Testis (tissue), 3 donors: ENCODE data around the gene INO80E. TPM values are rescaled to one million over a fixed set of nuclear protein-coding genes. Genes with fewer than 3 reads are reported as not detected.

Experiments used
- DNase-seq: peaks from one replicate; pipeline ENCODE4 v3.0.0-alpha.2; 2019
- H3K27ac ChIP-seq, 2 donors: fragments of 200-600 bp; sonication (generic); one replicate each; pipeline ENCODE4 v1.5.1; 2019
- H3K27me3 ChIP-seq: fragments of 200-600 bp; sonication (generic); one replicate; pipeline ENCODE4 v1.5.1; 2019
- H3K36me3 ChIP-seq: fragments of 200-600 bp; sonication (generic); one replicate; pipeline ENCODE4 v1.5.1; 2017; ENCODE audit warnings: low read depth; ENCODE audit errors: missing control alignments
- H3K4me1 ChIP-seq: fragments of 200-600 bp; sonication (generic); one replicate; pipeline ENCODE4 v1.5.1; 2019
- H3K4me3 ChIP-seq, 2 donors: fragments of 200-600 bp; sonication (generic); one replicate each; pipeline ENCODE4 v1.5.1; 2017 to 2019
- H3K9me3 ChIP-seq: fragments of 200-600 bp; sonication (generic); one replicate; pipeline ENCODE4 v1.5.1; 2017
- CTCF ChIP-seq, 3 experiments: fragments of 450-650 bp in 2 of 3; fragments of 200-600 bp in 1 of 3; sonication (generic) in 1 of 3; IDR thresholded peaks; one replicate each; pipeline ENCODE4 v1.5.1; 2016 to 2019; ENCODE audit warnings: antibody characterized with exemption in 3 of 3, mild to moderate bottlenecking in 2 of 3, moderate library complexity in 1 of 3
- POLR2A ChIP-seq: fragments of 450-650 bp; IDR thresholded peaks from one replicate; pipeline ENCODE4 v1.6.1; 2017; ENCODE audit warnings: antibody characterized with exemption, mild to moderate bottlenecking, moderate library complexity
- WGBS, 2 donors: methylation state at CpG; one replicate each; pipeline ENCODE4 v1.1.5; 2018; 5-methylcytosine and 5-hydroxymethylcytosine counted together
- intact Hi-C: fragments of 100-400 bp; cut with DNase I; formaldehyde crosslinking; loops from one replicate; pipeline ENCODE4 v1.15.1; 2023; ENCODE audit warnings: low total_unique reads
- polyA plus RNA-seq: library from polyadenylated mRNA; stranded (reverse); fragments of 350-450 nt; fragmentation: Illumina TruSeq; extraction: RNeasy Lipid Tissue Mini Kit (QIAGEN cat#74804); gene quantifications from one replicate; pipeline ENCODE4 v1.2.3, GENCODE V29; 2014; ENCODE audit warnings: low read depth, low replicate concordance; ENCODE audit not compliant: insufficient read depth
- total RNA-seq, 2 donors: library from RNA; depleted of rRNA; stranded (reverse); fragments of >200 nt; gene quantifications; one replicate each; pipeline ENCODE4 v1.2.3, GENCODE V29; 2016

Gene INO80E
- total and polyA plus RNA-seq, 3 donors from 2014 or later, result 64.0 to 98.1 (median 72.3) TPM

GRCh38 chr16:30025156-30025555 is 29.1 kb downstream of the INO80E start:
- intact Hi-C loops, result loop anchor here (10.0 kb wide), 1 partner anchor 330 kb away; no protein-coding TSS in a partner anchor
- no peaks in the 10 kb centered on the region for H3K27me3 ChIP-seq
- no peaks in the 10 kb centered on the region for H3K9me3 ChIP-seq
- H3K4me1 ChIP-seq, result peaks cover 5% of the 10 kb centered on the region
- TF ChIP-seq CTCF (IDR thresholded peaks at IDR 0.05), result no peak
- no peak for TF ChIP-seq POLR2A
- no peaks in the 10 kb centered on the region for H3K36me3 ChIP-seq
- H3K4me3 ChIP-seq, result no peak overlapping the region
- WGBS, 2 donors, result 80 to 84% methylated on average over 11 to 20 of the region's 20 CpGs
- H3K27ac ChIP-seq, result no peak overlapping the region
- no peak for DNase-seq

GRCh38 chr16:30025574-30025973 is 29.5 kb downstream of the INO80E start:
- 56 to 95% methylated on average over 2 to 7 of the region's 7 CpGs for WGBS, 2 donors
- peaks cover 5% of the 10 kb centered on the region for H3K4me1 ChIP-seq

GRCh38 chr16:30026449-30026848 is 30.4 kb downstream of the INO80E start:
- no peaks in the 10 kb centered on the region for H3K27me3 ChIP-seq
- 79 to 90% methylated on average over 11 to 18 of the region's 18 CpGs for WGBS, 2 donors
- no peak for DNase-seq
- intact Hi-C loops, result loop anchor here (10.0 kb wide), 1 partner anchor 332 kb away; no protein-coding TSS in a partner anchor
- H3K4me3 ChIP-seq, result no peak overlapping the region
- H3K4me1 ChIP-seq, result peaks cover 9% of the 10 kb centered on the region
- no peak for TF ChIP-seq CTCF (IDR thresholded peaks at IDR 0.05)
- TF ChIP-seq POLR2A, result no peak
- no peaks in the 10 kb centered on the region for H3K36me3 ChIP-seq
- no peak overlapping the region for H3K27ac ChIP-seq
- no peaks in the 10 kb centered on the region for H3K9me3 ChIP-seq

More at GRCh38 chr16:30025574-30025973, 29.5 kb downstream of the INO80E start:
- Histone ChIP-seq H3K4me3 (no peak overlapping the region), H3K36me3 (no peaks in the 10 kb centered on the region), H3K9me3 (no peaks in the 10 kb centered on the region), H3K27me3 (no peaks in the 10 kb centered on the region), H3K27ac (no peak overlapping the region)
- TF ChIP-seq POLR2A (no peak), CTCF (IDR thresholded peaks at IDR 0.05) (no peak)
- DNase-seq, result no peak
- intact Hi-C loops, result loop anchor here (10.0 kb wide), 1 partner anchor 331 kb away; no protein-coding TSS in a partner anchor

- Histone ChIP-seq H3K9me3 (no peaks in the 10 kb centered on the region), H3K36me3 (no peaks in the 10 kb centered on the region), H3K27ac (no peak overlapping the region), H3K27me3 (no peaks in the 10 kb centered on the region), H3K4me3 (no peak overlapping the region), H3K4me1 (peaks cover 9% of the 10 kb centered on the region)
- DNase-seq, result no peak
- intact Hi-C loops, result loop anchor here (10.0 kb wide), 1 partner anchor 333 kb away; no protein-coding TSS in a partner anchor
- TF ChIP-seq POLR2A (no peak), CTCF (IDR thresholded peaks at IDR 0.05) (no peak)
- 42 to 49% methylated on average over 12 to 13 of the region's 13 CpGs for WGBS, 2 donors
These were observed 31.8 kb downstream of the INO80E start for GRCh38 chr16:30027588-30028437.
